Right lobe of liver (tissue), 6 donors: Measurements from ENCODE around the gene ABCA12. TPM values are rescaled to one million over a fixed set of nuclear protein-coding genes. Genes with fewer than 3 reads are reported as not detected.

Experiments
- ATAC-seq, 4 donors: fragments of 200-7000 bp; cut with Tn5 transposase; one replicate each; pipeline ENCODE4 v1.9.1; 2020; ENCODE audit warnings: mild to moderate bottlenecking in 4 of 4, moderate library complexity in 4 of 4
- DNase-seq, 3 donors: peaks; one replicate each; pipeline ENCODE4 v3.0.0-alpha.2; 2020
- H3K27ac ChIP-seq, 3 donors: fragments of 200-600 bp; one replicate each; pipeline ENCODE4 v1.8.0; 2022
- H3K27me3 ChIP-seq, 2 donors: fragments of 200-600 bp; one replicate each; pipeline ENCODE4 v1.8.0; 2022
- H3K36me3 ChIP-seq, 4 donors: fragments of 200-600 bp; sonication (generic) in 1 of 4; one replicate each; pipeline versions ENCODE4 v1.5.1 to v1.8.0; 2017 to 2022; ENCODE audit warnings: control low read depth in 1 of 4
- H3K4me1 ChIP-seq, 4 donors: fragments of 200-600 bp; sonication (generic) in 1 of 4; one replicate each; pipeline versions ENCODE4 v1.5.1 to v1.8.0; 2017 to 2022; ENCODE audit warnings: control low read depth in 1 of 4
- H3K4me3 ChIP-seq, 3 donors: fragments of 200-600 bp; one replicate each; pipeline ENCODE4 v1.8.0; 2022
- H3K9me3 ChIP-seq, 4 donors: fragments of 200-600 bp; sonication (generic) in 1 of 4; one replicate each; pipeline versions ENCODE4 v1.5.1 to v1.8.0; 2017 to 2022; ENCODE audit warnings: control low read depth in 1 of 4
- CTCF ChIP-seq, 4 donors: fragments of 200-600 bp in 3 of 4; fragments of 450-650 bp in 1 of 4; IDR thresholded peaks; one replicate each; pipeline versions ENCODE4 v1.5.1 to v1.8.0; 2016 to 2022; ENCODE audit warnings: antibody characterized with exemption in 4 of 4, mild to moderate bottlenecking in 2 of 4
- POLR2A ChIP-seq: fragments of 450-650 bp; IDR thresholded peaks from one replicate; pipeline ENCODE4 v1.6.1; 2017; ENCODE audit warnings: antibody characterized with exemption, mild to moderate bottlenecking
- WGBS: methylation state at CpG from one replicate; pipeline ENCODE4 v1.1.6; 2018; ENCODE audit warnings: low coverage, low lambda C conversion rate; ENCODE audit not compliant: insufficient coverage; ENCODE audit errors: missing lambda C conversion rate; 5-methylcytosine and 5-hydroxymethylcytosine counted together
- intact Hi-C, 2 donors: fragments of 100-400 bp; cut with DNase I; formaldehyde crosslinking; loops; one replicate each; pipeline versions ENCODE4 v1.11.2 to v1.14.1; 2022
- total RNA-seq, 6 experiments: library from RNA; depleted of rRNA in 2 of 6; stranded (reverse); fragments of >200 nt in 2 of 6; fragmentation: NEBNext Ultra II Directional in 3 of 6; extraction: Animal tissue kit (Norgen Biotek cat#: 25700) in 3 of 6; gene quantifications; one replicate each; pipeline versions ENCODE4 v1.1.0 to v1.2.4, GENCODE V29; 2016 to 2023
- donor health status: DM: no; HTN: yes; CAD: no.
- donor health status: DM: no; HTN: no; CAD: no.
- donor health status: DM: no; HTN: no; CAD: no.
- donor health status: DM: no; HTN: yes; CAD: no.
- donor health status: DM: no; HTN: yes; CAD: no.

Gene ABCA12
- total RNA-seq, 6 experiments from 2014 or later = not detected

DNA sequence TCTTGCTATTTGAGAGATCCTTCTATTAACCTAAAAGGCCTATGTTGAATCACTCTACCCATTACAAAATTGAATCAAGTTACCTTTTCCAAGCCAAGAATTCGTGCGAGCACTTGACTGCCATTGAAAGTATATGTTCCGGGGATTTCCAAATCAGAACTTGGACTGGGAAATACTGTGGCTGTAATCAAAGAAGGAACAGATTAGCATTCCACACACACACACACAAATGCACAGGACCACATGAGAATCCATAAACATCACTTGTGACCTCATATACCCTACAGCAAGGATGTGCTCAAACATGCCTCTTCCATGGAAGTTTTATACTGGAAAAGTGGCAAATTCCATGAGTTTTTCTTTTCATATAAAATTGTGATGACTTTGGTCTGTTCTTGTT, 86.0 kb downstream of the ABCA12 start:
- ATAC-seq (no peak), DNase-seq (no peak)
- Histone ChIP-seq H3K4me3 (no peak overlapping the region), H3K9me3 (no peaks in the 10 kb centered on the region), H3K36me3 (no peaks in the 10 kb centered on the region), H3K27ac (no peak overlapping the region), H3K4me1 (no peaks in the 10 kb centered on the region), H3K27me3 (no peaks in the 10 kb centered on the region)
- TF ChIP-seq CTCF (IDR thresholded peaks at IDR 0.05) = no peak
- TF ChIP-seq POLR2A = no peak
- intact Hi-C loops = no loop called here
- 67% methylated on average over 3 of the region's 3 CpGs for WGBS

- intact Hi-C loops = no loop called here
Observed at GRCh38 chr2:215049341-215049740, 89.1 kb downstream of the ABCA12 start.

DNA sequence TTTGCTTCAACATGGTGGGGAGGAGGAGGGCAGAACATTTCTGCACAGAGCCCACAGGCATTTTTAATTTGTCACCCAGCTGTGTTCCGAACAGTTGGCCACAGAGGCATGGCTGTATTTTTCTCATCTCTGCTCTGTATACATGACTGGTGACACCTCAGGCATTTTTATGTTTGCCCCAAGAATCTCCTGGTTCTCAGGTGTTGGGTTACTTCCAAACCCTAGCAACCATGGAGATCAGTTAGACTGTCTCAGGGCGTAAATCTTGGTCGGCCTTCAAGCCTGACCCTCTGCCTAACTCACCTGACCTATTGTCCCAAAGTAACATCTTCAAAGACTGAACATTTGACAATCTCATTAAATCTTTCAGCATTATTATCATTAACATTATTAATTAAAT, 100.0 kb downstream of the ABCA12 start:
- ATAC-seq = no peak
- WGBS = 62% methylated on average over 3 of the region's 3 CpGs
- H3K36me3 ChIP-seq = no peaks in the 10 kb centered on the region
- H3K4me1 ChIP-seq = no peaks in the 10 kb centered on the region
- H3K27ac ChIP-seq = no peak overlapping the region
- no peak for DNase-seq
- TF ChIP-seq CTCF (IDR thresholded peaks at IDR 0.05) (no peak), POLR2A (no peak)
- no peak overlapping the region for H3K4me3 ChIP-seq
- intact Hi-C loops = no loop called here
- H3K9me3 ChIP-seq = no peaks in the 10 kb centered on the region
- H3K27me3 ChIP-seq = no peaks in the 10 kb centered on the region

More at GRCh38 chr2:215049341-215049740, 89.1 kb downstream of the ABCA12 start:
- H3K36me3 ChIP-seq = no peaks in the 10 kb centered on the region
- no peaks in the 10 kb centered on the region for H3K4me1 ChIP-seq
- H3K9me3 ChIP-seq = no peaks in the 10 kb centered on the region
- 31% methylated on average over 2 of the region's 2 CpGs for WGBS
- TF ChIP-seq POLR2A (no peak), CTCF (IDR thresholded peaks at IDR 0.05) (no peak)
- H3K27ac ChIP-seq = no peak overlapping the region
- ATAC-seq (no peak), DNase-seq (no peak)
- H3K27me3 ChIP-seq = no peaks in the 10 kb centered on the region
- H3K4me3 ChIP-seq = no peak overlapping the region

DNA sequence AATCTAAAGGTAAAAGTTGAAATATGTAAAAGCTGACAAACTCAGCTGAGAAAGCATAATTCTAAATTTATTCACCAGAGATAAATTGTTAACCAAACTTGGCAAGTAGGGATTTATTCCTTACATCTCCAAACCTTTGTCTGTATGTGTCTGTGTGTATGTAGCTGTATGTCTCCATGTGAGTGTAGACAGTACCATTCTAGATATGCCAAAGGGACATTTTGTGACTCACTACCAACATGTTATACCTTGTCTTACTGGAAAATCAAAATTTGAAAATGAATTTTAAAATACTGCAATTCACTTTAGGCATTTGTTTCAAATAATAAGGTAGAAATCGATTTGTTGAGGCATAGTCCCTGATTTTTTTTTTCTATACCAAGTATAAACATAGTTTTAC, 102.1 kb downstream of the ABCA12 start:
- H3K27ac ChIP-seq = no peak overlapping the region
- H3K9me3 ChIP-seq = no peaks in the 10 kb centered on the region
- 38% methylated on average over 1 of the region's 1 CpG for WGBS
- DNase-seq (no peak), ATAC-seq (no peak)
- H3K4me1 ChIP-seq = no peaks in the 10 kb centered on the region
- no peaks in the 10 kb centered on the region for H3K27me3 ChIP-seq
- intact Hi-C loops = no loop called here
- H3K36me3 ChIP-seq = no peaks in the 10 kb centered on the region
- TF ChIP-seq POLR2A (no peak), CTCF (IDR thresholded peaks at IDR 0.05) (no peak)
- H3K4me3 ChIP-seq = no peak overlapping the region

GRCh38 chr2:215034154-215034553, 104.3 kb downstream of the ABCA12 start:
- intact Hi-C loops = no loop called here
- H3K4me1 ChIP-seq = no peaks in the 10 kb centered on the region
- H3K27ac ChIP-seq = no peak overlapping the region
- DNase-seq = no peak
- WGBS = 60% methylated on average over 3 of the region's 3 CpGs
- TF ChIP-seq POLR2A = no peak
- no peak for TF ChIP-seq CTCF (IDR thresholded peaks at IDR 0.05)
- H3K9me3 ChIP-seq = no peaks in the 10 kb centered on the region
- H3K27me3 ChIP-seq = no peaks in the 10 kb centered on the region
- H3K4me3 ChIP-seq = no peak overlapping the region
- no peaks in the 10 kb centered on the region for H3K36me3 ChIP-seq
- no peak for ATAC-seq
